ENCODE data around the gene NRXN3. TPM values are rescaled to one million over a fixed set of nuclear protein-coding genes. Genes with fewer than 3 reads are reported as not detected.
"Not testable (repeated sequence)": the region's sequence is repeated elsewhere in the genome, so short reads cannot be mapped to it uniquely, and the experiment has no call there.

The NRXN3 gene
- total RNA-seq, 1 donor from 2014 or later: 1.6 TPM

DNA sequence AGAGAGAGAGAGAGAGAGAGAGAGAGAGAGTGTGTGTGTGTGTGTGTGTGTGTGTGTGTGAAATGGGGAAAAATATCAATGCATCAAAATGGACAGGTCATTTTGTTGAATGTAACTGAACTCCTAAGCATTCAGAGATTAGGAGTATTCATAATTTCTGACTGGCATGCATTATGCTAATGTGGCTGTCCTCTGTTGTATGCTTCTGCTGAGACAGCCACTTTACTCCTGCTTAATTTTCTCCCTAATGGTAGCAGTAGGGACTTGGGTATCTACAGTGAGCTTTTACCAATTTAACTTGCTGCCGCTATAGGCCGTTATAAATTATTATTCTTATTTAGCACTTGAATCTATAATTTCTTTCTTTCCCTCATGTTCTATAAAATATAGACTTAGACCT is 924.8 kb downstream of the NRXN3 start:
- DNase-seq (ENCODE audit: low read depth): no peak
- no peaks in the 10 kb centered on the region for H3K27me3 ChIP-seq (ENCODE audit: control insufficient read depth, insufficient read depth, low read length)
- TF ChIP-seq, protein P1, sequence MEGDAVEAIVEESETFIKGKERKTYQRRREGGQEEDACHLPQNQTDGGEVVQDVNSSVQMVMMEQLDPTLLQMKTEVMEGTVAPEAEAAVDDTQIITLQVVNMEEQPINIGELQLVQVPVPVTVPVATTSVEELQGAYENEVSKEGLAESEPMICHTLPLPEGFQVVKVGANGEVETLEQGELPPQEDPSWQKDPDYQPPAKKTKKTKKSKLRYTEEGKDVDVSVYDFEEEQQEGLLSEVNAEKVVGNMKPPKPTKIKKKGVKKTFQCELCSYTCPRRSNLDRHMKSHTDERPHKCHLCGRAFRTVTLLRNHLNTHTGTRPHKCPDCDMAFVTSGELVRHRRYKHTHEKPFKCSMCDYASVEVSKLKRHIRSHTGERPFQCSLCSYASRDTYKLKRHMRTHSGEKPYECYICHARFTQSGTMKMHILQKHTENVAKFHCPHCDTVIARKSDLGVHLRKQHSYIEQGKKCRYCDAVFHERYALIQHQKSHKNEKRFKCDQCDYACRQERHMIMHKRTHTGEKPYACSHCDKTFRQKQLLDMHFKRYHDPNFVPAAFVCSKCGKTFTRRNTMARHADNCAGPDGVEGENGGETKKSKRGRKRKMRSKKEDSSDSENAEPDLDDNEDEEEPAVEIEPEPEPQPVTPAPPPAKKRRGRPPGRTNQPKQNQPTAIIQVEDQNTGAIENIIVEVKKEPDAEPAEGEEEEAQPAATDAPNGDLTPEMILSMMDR (IDR thresholded peaks at IDR 0.05; ENCODE audit: insufficient read depth, low read length, poor library complexity, severe bottlenecking): no peak
- H3K4me3 ChIP-seq (ENCODE audit: low read depth, low read length): no peak overlapping the region
- no peaks in the 10 kb centered on the region for H3K36me3 ChIP-seq (ENCODE audit: control insufficient read depth, insufficient read depth, low read length)

DNA sequence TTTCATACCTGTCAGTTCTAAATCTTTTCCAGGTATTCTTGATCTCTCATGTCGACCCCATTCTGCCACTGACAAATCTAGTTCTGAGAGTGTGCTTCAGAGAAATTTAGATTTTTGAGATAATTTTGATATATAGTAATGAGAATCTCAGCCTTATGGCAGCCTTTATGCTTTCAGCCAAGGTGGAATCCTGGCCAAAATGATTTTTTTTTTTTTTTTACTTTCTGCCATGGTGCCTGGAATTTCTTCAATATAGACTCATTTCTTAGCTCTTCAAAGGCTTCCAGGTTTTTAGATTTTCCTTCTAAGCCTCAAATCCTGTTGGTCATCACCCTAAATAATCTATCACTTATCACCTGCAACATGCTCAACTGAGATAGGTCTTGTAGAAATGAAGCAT is 926.6 kb downstream of the NRXN3 start:
- Histone ChIP-seq H3K36me3 (ENCODE audit: control insufficient read depth, insufficient read depth, low read length) (no peaks in the 10 kb centered on the region), H3K27me3 (ENCODE audit: control insufficient read depth, insufficient read depth, low read length) (no peaks in the 10 kb centered on the region), H3K4me3 (ENCODE audit: low read depth, low read length) (no peak overlapping the region)
- TF ChIP-seq, protein P1 (IDR thresholded peaks at IDR 0.05; ENCODE audit: insufficient read depth, low read length, poor library complexity, severe bottlenecking): no peak
- no peak for DNase-seq (ENCODE audit: low read depth)

GRCh38 chr14:79098324-79098723 is 928.2 kb downstream of the NRXN3 start:
- Histone ChIP-seq H3K27me3 (ENCODE audit: control insufficient read depth, insufficient read depth, low read length) (no peaks in the 10 kb centered on the region), H3K4me3 (ENCODE audit: low read depth, low read length) (no peak overlapping the region), H3K36me3 (ENCODE audit: control insufficient read depth, insufficient read depth, low read length) (no peaks in the 10 kb centered on the region)
- no peak for DNase-seq (ENCODE audit: low read depth)
- TF ChIP-seq, protein P1 (IDR thresholded peaks at IDR 0.05; ENCODE audit: insufficient read depth, low read length, poor library complexity, severe bottlenecking): no peak

- TF ChIP-seq, protein P1 (IDR thresholded peaks at IDR 0.05; ENCODE audit: insufficient read depth, low read length, poor library complexity, severe bottlenecking): no peak
- no peak for DNase-seq (ENCODE audit: low read depth)
- H3K4me3 ChIP-seq (ENCODE audit: low read depth, low read length): no peak overlapping the region
- H3K36me3 ChIP-seq (ENCODE audit: control insufficient read depth, insufficient read depth, low read length): no peaks in the 10 kb centered on the region
- H3K27me3 ChIP-seq (ENCODE audit: control insufficient read depth, insufficient read depth, low read length): no peaks in the 10 kb centered on the region
These were observed 930.4 kb downstream of the NRXN3 start for GRCh38 chr14:79100578-79100977.

- DNase-seq (ENCODE audit: low read depth): no peak
- H3K4me3 ChIP-seq (ENCODE audit: low read depth, low read length): no peak overlapping the region
These were observed 931.2 kb downstream of the NRXN3 start for GRCh38 chr14:79101388-79101787.

DNA sequence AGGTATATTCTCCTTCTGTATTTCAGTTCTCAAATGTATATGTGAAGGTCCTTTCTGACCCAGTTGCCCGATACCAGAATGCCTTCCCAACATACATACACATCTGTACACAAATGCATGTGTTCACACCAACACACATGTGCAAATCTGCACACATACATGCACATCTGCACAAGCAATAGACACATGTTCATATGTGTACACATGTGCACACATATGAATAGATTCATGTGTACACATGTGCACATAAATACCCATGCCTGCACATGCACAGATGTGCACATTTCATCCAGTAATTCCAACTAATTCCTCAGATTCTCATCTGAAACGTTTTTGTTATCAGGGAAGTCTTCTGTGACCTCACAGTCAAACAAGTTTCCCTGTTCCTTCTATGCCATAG is 933.6 kb downstream of the NRXN3 start:
- DNase-seq (ENCODE audit: low read depth): no peak
- TF ChIP-seq, protein P1 (IDR thresholded peaks at IDR 0.05; ENCODE audit: insufficient read depth, low read length, poor library complexity, severe bottlenecking): no peak
- Histone ChIP-seq H3K36me3 (ENCODE audit: control insufficient read depth, insufficient read depth, low read length) (no peaks in the 10 kb centered on the region), H3K4me3 (ENCODE audit: low read depth, low read length) (no peak overlapping the region), H3K27me3 (ENCODE audit: control insufficient read depth, insufficient read depth, low read length) (no peaks in the 10 kb centered on the region)

More at GRCh38 chr14:79101388-79101787, 931.2 kb downstream of the NRXN3 start:
- H3K27me3 ChIP-seq (ENCODE audit: control insufficient read depth, insufficient read depth, low read length): no peaks in the 10 kb centered on the region
- no peaks in the 10 kb centered on the region for H3K36me3 ChIP-seq (ENCODE audit: control insufficient read depth, insufficient read depth, low read length)
- TF ChIP-seq, protein P1 (IDR thresholded peaks at IDR 0.05; ENCODE audit: insufficient read depth, low read length, poor library complexity, severe bottlenecking): no peak

- DNase-seq (ENCODE audit: low read depth); H3K27me3 ChIP-seq (ENCODE audit: control insufficient read depth, insufficient read depth, low read length); H3K4me3 ChIP-seq (ENCODE audit: low read depth, low read length); H3K36me3 ChIP-seq (ENCODE audit: control insufficient read depth, insufficient read depth, low read length): not testable (repeated sequence)
These were observed 940.4 kb downstream of the NRXN3 start for GRCh38 chr14:79110564-79110963.
